NCI-H526 (cell line): ENCODE data around the gene LBP.
A peak's percentile ranks its signal among the peaks of the same experiment; 100 is the strongest.
"Not testable (repeated sequence)": the region's sequence is repeated elsewhere in the genome, so short reads cannot be mapped to it uniquely, and the experiment has no call there.

Source experiments
- DNase-seq, 2 experiments: peaks; one replicate each; lab custom pipeline; 2025; lab: John Stamatoyannopoulos, UW

Gene LBP

GRCh38 chr20:38321959-38322598 is 24.2 kb upstream of the LBP start:
- DNase-seq = peak; percentile 24 to 74

- DNase-seq = no peak
These were observed 22.1 kb upstream of the LBP start for GRCh38 chr20:38324159-38324558.

GRCh38 chr20:38325167-38325566 is 21.1 kb upstream of the LBP start:
- no peak for DNase-seq

- no peak for DNase-seq
These were observed 20.4 kb upstream of the LBP start for GRCh38 chr20:38325905-38326304.

GRCh38 chr20:38326309-38326708 is 20.0 kb upstream of the LBP start:
- no peak for DNase-seq

- DNase-seq = no peak
These were observed 15.6 kb upstream of the LBP start for GRCh38 chr20:38330638-38331037.

GRCh38 chr20:38331245-38331644 is 15.0 kb upstream of the LBP start:
- DNase-seq = no peak

- DNase-seq = no peak
These were observed 14.5 kb upstream of the LBP start for GRCh38 chr20:38331814-38332213.

- no peak for DNase-seq
These were observed 12.3 kb upstream of the LBP start for GRCh38 chr20:38334016-38334415.

- no peak for DNase-seq
These were observed 9.6 kb upstream of the LBP start for GRCh38 chr20:38336726-38337125.

- DNase-seq = peak; percentile 49 to 76
These were observed 8.6 kb upstream of the LBP start for GRCh38 chr20:38337561-38338140.

GRCh38 chr20:38338849-38339520 is 7.3 kb upstream of the LBP start:
- DNase-seq = peak in 1 of 2 experiments; percentile 46

GRCh38 chr20:38339521-38339896 is 6.8 kb upstream of the LBP start:
- not testable (repeated sequence) for DNase-seq

GRCh38 chr20:38339997-38340396 is 6.3 kb upstream of the LBP start:
- no peak for DNase-seq

GRCh38 chr20:38340693-38341092 is 5.6 kb upstream of the LBP start:
- DNase-seq = no peak

- DNase-seq = peak; percentile 74 to 82
These were observed 4.1 kb upstream of the LBP start for GRCh38 chr20:38342216-38342615.

GRCh38 chr20:38342713-38343310 is 3.5 kb upstream of the LBP start:
- no peak for DNase-seq

- DNase-seq = no peak
These were observed 2.8 kb upstream of the LBP start for GRCh38 chr20:38343311-38344106.

- no peak for DNase-seq
These were observed 2.1 kb upstream of the LBP start for GRCh38 chr20:38344107-38344701.

- no peak for DNase-seq
These were observed 639 bp upstream of the LBP start for GRCh38 chr20:38345643-38346042.

GRCh38 chr20:38346741-38347140 is 459 bp downstream of the LBP start:
- DNase-seq = no peak

GRCh38 chr20:38349856-38350255 is 3.6 kb downstream of the LBP start:
- no peak for DNase-seq
